ENCODE data around the gene AFAP1. TPM values are rescaled to one million over a fixed set of nuclear protein-coding genes. Genes with fewer than 3 reads are reported as not detected.

AFAP1 gene
- total RNA-seq, 1 experiment from 2014 or later, result 23.6 TPM

- TF ChIP-seq E2F1 (CRISPR knock-in tag; IDR thresholded peaks at IDR 0.05) (no peak), KAT7 (CRISPR knock-in tag; IDR thresholded peaks at IDR 0.05; ENCODE audit: borderline replicate concordance) (no peak)
Observed at GRCh38 chr4:7753931-7754465, 185.7 kb downstream of the AFAP1 start (continued).

GRCh38 chr4:7753271-7753670 is 186.4 kb downstream of the AFAP1 start:
- Mint-ChIP-seq H3K27ac (no peak overlapping the region), H3K4me3 (no peak overlapping the region), H3K9me3 (no peaks in the 10 kb centered on the region), H3K36me3 (no peaks in the 10 kb centered on the region), H3K27me3 (ENCODE audit: low read depth) (peaks cover 5% of the 10 kb centered on the region), H3K4me1 (no peaks in the 10 kb centered on the region)
- no peak for TF ChIP-seq FOXJ3 (CRISPR knock-in tag; IDR thresholded peaks at IDR 0.05; ENCODE audit: borderline replicate concordance)
- TF ChIP-seq ZNF281 (CRISPR knock-in tag; IDR thresholded peaks at IDR 0.05), result no peak
- no peak for TF ChIP-seq GRHL2 (CRISPR knock-in tag; IDR thresholded peaks at IDR 0.05; ENCODE audit: insufficient replicate concordance, severe bottlenecking)
- no peak for TF ChIP-seq STAT6 (CRISPR knock-in tag; conservative IDR thresholded peaks at IDR 0.05; ENCODE audit: low read depth)
- ChIA-PET POLR2A (no interaction called here), CTCF (interaction anchor here (1.0 kb wide), 1 partner anchor 8 kb away, joined by 5 read pairs; no protein-coding TSS in a partner anchor)
- DNase-seq (ENCODE audit: low spot score) (no peak), ATAC-seq (no peak)

GRCh38 chr4:7752649-7753048 is 187.0 kb downstream of the AFAP1 start:
- CTCF ChIA-PET, result interaction anchor here (1.0 kb wide), 1 partner anchor 9 kb away, joined by 5 read pairs; no protein-coding TSS in a partner anchor
- H3K27me3 Mint-ChIP-seq (ENCODE audit: low read depth), result peaks cover 5% of the 10 kb centered on the region
- no peak overlapping the region for H3K4me3 Mint-ChIP-seq
- no peaks in the 10 kb centered on the region for H3K36me3 Mint-ChIP-seq
- no peaks in the 10 kb centered on the region for H3K9me3 Mint-ChIP-seq
- no peak for ATAC-seq
- no peaks in the 10 kb centered on the region for H3K4me1 Mint-ChIP-seq
- H3K27ac Mint-ChIP-seq, result no peak overlapping the region
- POLR2A ChIA-PET, result no interaction called here
- no peak for DNase-seq (ENCODE audit: low spot score)
- TF ChIP-seq FOXK1 (CRISPR knock-in tag; IDR thresholded peaks at IDR 0.05) (no peak), MLX (CRISPR knock-in tag; IDR thresholded peaks at IDR 0.05) (no peak), ZNF532 (CRISPR knock-in tag; IDR thresholded peaks at IDR 0.05; ENCODE audit: borderline replicate concordance) (no peak), RELA (CRISPR knock-in tag; IDR thresholded peaks at IDR 0.05; ENCODE audit: borderline replicate concordance) (no peak), GRHL2 (CRISPR knock-in tag; IDR thresholded peaks at IDR 0.05; ENCODE audit: insufficient replicate concordance, severe bottlenecking) (no peak), E2F1 (CRISPR knock-in tag; IDR thresholded peaks at IDR 0.05) (no peak), ELF4 (CRISPR knock-in tag; IDR thresholded peaks at IDR 0.05; ENCODE audit: low read depth) (no peak), AR (CRISPR knock-in tag; IDR thresholded peaks at IDR 0.05) (no peak)
